Activated CD4-positive, alpha-beta T cell treated with anti-CD3 and anti-CD28 coated beads, Interleukin-2, amount 10 ng/mL, durations not matched to agents 24 days and 14 days (primary cell): ENCODE measurements around the gene UNC80. TPM values are rescaled to one million over a fixed set of nuclear protein-coding genes. Genes with fewer than 3 reads are reported as not detected.
A peak's percentile ranks its signal among the peaks of the same experiment; 100 is the strongest.

ENCODE experiments used
- DNase-seq: peaks from one replicate; pipeline ENCODE4 v3.0.0; 2022
- H3K27ac Mint-ChIP-seq: one replicate; pipeline ENCODE4 v1.8.0; 2022; ENCODE audit warnings: mild to moderate bottlenecking, mixed read lengths
- H3K27me3 Mint-ChIP-seq: one replicate; pipeline ENCODE4 v1.8.0; 2022; ENCODE audit warnings: mixed read lengths
- H3K36me3 Mint-ChIP-seq: one replicate; pipeline ENCODE4 v1.8.0; 2022; ENCODE audit warnings: low read depth, mild to moderate bottlenecking, mixed read lengths
- H3K4me1 Mint-ChIP-seq: one replicate; pipeline ENCODE4 v1.8.0; 2021; ENCODE audit warnings: mixed read lengths
- H3K4me3 Mint-ChIP-seq: one replicate; pipeline ENCODE4 v1.8.0; 2022; ENCODE audit warnings: mild to moderate bottlenecking, moderate library complexity, mixed read lengths
- H3K9me3 Mint-ChIP-seq: one replicate; pipeline ENCODE4 v1.8.0; 2021; ENCODE audit warnings: mixed read lengths
- intact Hi-C: fragments of 100-400 bp; cut with micrococcal nuclease; formaldehyde crosslinking; loops from one replicate; pipeline ENCODE4 v1.15.1; 2023
- total RNA-seq: library from RNA; stranded (reverse); gene quantifications from 2 replicates; pipeline ENCODE4 v1.2.3, GENCODE V29; 2022

Gene UNC80
- total RNA-seq, 1 donor from 2014 or later, result not detected

GRCh38 chr2:209942936-209943605 lies 171.4 kb downstream of the UNC80 start:
- H3K27ac Mint-ChIP-seq, result no peak overlapping the region
- H3K27me3 Mint-ChIP-seq, result peaks cover 3% of the 10 kb centered on the region
- no peaks in the 10 kb centered on the region for H3K4me1 Mint-ChIP-seq
- no peaks in the 10 kb centered on the region for H3K36me3 Mint-ChIP-seq
- H3K4me3 Mint-ChIP-seq, result no peak overlapping the region
- intact Hi-C loops, result no loop called here
- DNase-seq, result no peak
- no peaks in the 10 kb centered on the region for H3K9me3 Mint-ChIP-seq

DNA sequence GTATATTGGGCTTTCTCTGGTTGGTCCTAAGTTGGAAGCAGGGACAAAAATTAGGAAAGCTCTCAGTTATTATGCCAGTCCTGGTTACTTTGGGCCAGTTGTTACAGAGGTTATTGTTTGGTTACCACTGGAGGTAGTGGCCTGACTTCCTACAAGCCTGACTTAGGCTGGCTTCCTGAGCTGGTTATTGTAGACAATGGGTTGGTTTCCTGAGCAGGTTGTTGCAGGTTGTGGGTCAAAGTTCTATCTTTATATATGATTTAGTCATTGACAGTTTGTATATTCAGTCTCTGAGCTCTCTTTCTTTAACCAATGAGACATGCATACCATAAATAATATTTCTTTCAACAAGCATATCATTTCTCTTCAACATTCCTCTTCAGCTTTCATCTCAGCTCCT lies 172.1 kb downstream of the UNC80 start:
- no peak overlapping the region for H3K27ac Mint-ChIP-seq
- no peak overlapping the region for H3K4me3 Mint-ChIP-seq
- H3K9me3 Mint-ChIP-seq, result no peaks in the 10 kb centered on the region
- H3K36me3 Mint-ChIP-seq, result no peaks in the 10 kb centered on the region
- DNase-seq, result no peak
- H3K4me1 Mint-ChIP-seq, result no peaks in the 10 kb centered on the region
- intact Hi-C loops, result no loop called here
- H3K27me3 Mint-ChIP-seq, result peaks cover 3% of the 10 kb centered on the region

GRCh38 chr2:209946539-209946938 lies 174.9 kb downstream of the UNC80 start:
- Mint-ChIP-seq H3K36me3 (no peaks in the 10 kb centered on the region), H3K27ac (no peak overlapping the region), H3K4me3 (no peak overlapping the region), H3K9me3 (no peaks in the 10 kb centered on the region), H3K4me1 (no peaks in the 10 kb centered on the region), H3K27me3 (peaks cover 2% of the 10 kb centered on the region)
- intact Hi-C loops, result no loop called here
- DNase-seq, result no peak

DNA sequence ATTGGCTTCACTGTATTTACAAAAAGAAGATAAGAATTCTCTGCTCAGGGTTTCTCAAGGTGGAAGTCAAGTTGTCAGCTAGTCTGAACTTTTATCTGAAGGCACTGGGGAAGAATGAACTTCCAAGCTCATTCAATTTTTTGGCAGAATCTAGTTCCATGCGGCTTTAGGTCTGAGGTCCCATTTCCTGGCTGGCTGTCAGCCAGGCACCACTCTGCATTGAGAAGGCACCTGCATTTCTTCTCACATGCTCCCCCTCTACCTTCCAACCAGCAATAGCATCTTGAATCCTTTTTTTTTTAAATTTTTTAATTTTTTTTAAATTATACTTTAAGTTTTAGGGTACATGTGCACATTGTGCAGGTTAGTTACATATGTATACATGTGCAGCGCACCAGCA lies 184.6 kb downstream of the UNC80 start:
- no peaks in the 10 kb centered on the region for H3K9me3 Mint-ChIP-seq
- H3K27ac Mint-ChIP-seq, result no peak overlapping the region
- peaks cover 8% of the 10 kb centered on the region for H3K27me3 Mint-ChIP-seq
- H3K4me3 Mint-ChIP-seq, result no peak overlapping the region
- no peak for DNase-seq
- H3K4me1 Mint-ChIP-seq, result no peaks in the 10 kb centered on the region
- H3K36me3 Mint-ChIP-seq, result no peaks in the 10 kb centered on the region
- intact Hi-C loops, result no loop called here

- intact Hi-C loops, result no loop called here
- no peaks in the 10 kb centered on the region for H3K36me3 Mint-ChIP-seq
These were observed 186.4 kb downstream of the UNC80 start for GRCh38 chr2:209958016-209958415.

GRCh38 chr2:209960045-209960444 lies 188.4 kb downstream of the UNC80 start:
- DNase-seq, result no peak
- intact Hi-C loops, result no loop called here
- H3K27ac Mint-ChIP-seq, result no peak overlapping the region
- peaks cover 8% of the 10 kb centered on the region for H3K27me3 Mint-ChIP-seq
- no peak overlapping the region for H3K4me3 Mint-ChIP-seq
- no peaks in the 10 kb centered on the region for H3K36me3 Mint-ChIP-seq
- H3K4me1 Mint-ChIP-seq, result no peaks in the 10 kb centered on the region
- H3K9me3 Mint-ChIP-seq, result no peaks in the 10 kb centered on the region

More at GRCh38 chr2:209958016-209958415, 186.4 kb downstream of the UNC80 start:
- DNase-seq, result no peak
- no peak overlapping the region for H3K4me3 Mint-ChIP-seq
- no peak overlapping the region for H3K27ac Mint-ChIP-seq
- H3K9me3 Mint-ChIP-seq, result no peaks in the 10 kb centered on the region
- H3K27me3 Mint-ChIP-seq, result peaks cover 8% of the 10 kb centered on the region
- no peaks in the 10 kb centered on the region for H3K4me1 Mint-ChIP-seq

DNA sequence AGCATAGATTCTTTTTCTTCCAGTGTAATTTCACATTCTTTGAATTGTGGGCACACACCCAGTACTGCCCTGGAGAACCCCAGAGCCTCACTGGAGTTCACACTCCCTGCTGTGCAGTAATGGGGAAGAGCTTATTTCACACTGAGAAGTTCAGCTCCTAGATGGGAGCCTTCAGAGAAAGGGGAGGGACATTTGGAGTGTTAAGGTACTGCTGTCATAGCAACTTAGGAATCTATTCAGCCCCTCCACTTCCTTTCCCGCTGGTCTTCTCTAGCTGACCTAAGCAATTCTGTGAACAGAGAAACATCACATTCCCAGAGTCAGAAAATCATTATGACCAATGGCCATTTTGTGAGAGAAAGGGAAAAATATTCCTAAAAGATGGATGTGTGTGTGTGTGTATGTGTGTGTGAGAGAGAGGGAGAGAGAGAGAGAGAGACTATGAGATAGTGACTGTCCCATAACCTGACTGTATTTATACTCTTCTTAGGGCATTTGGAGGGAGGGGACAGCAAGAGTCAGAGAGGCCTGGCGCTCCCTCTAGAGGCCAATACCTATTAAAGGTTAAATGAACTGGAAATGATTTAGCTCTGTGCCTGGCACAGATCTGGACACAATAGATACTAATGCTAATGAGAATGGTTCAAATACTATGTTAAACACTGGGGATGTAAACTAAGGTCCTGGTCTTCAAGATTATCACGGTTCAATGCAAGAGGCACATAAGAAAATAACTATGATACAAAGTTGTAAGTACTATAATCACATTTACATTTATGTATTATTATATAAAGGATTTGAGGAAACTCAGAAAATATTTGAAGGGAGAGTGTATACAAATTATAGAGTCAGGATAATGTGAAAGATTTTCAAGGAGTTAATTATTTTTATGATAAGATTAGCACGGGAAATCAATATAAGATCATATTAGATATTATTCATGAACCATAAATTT lies 189.3 kb downstream of the UNC80 start:
- H3K4me1 Mint-ChIP-seq, result no peaks in the 10 kb centered on the region
- no peaks in the 10 kb centered on the region for H3K9me3 Mint-ChIP-seq
- no peak overlapping the region for H3K4me3 Mint-ChIP-seq
- intact Hi-C loops, result loop anchor here (1.0 kb wide), 1 partner anchor 1566 kb away; no protein-coding TSS in a partner anchor
- H3K36me3 Mint-ChIP-seq, result no peaks in the 10 kb centered on the region
- peaks cover 8% of the 10 kb centered on the region for H3K27me3 Mint-ChIP-seq
- peak; percentile 75 for DNase-seq
- no peak overlapping the region for H3K27ac Mint-ChIP-seq

DNA sequence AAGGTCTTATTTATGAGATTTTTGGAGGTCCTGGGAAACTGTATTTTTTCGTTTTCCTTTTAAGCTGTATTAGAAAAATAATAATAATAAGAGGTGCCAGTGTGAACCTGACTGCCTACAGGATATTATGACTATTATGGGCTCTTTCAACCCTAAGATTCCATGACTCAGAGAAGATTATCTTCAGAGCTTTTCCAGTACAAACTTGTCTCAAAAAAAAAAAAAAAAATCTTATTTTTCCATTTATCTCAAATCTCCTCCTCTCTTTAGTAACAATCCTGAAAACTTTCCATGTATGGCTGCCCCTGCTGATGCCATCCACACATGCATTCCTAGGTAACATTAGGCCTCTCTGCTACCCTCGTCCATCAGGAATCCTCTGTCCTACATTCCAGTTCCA lies 194.1 kb downstream of the UNC80 start:
- peaks cover 6% of the 10 kb centered on the region for H3K27me3 Mint-ChIP-seq
- intact Hi-C loops, result no loop called here
- H3K4me1 Mint-ChIP-seq, result no peaks in the 10 kb centered on the region
- H3K27ac Mint-ChIP-seq, result no peak overlapping the region
- H3K9me3 Mint-ChIP-seq, result no peaks in the 10 kb centered on the region
- no peak overlapping the region for H3K4me3 Mint-ChIP-seq
- no peak for DNase-seq
- H3K36me3 Mint-ChIP-seq, result no peaks in the 10 kb centered on the region

GRCh38 chr2:209969692-209970091 lies 198.1 kb downstream of the UNC80 start:
- peaks cover 8% of the 10 kb centered on the region for H3K27me3 Mint-ChIP-seq
- H3K4me1 Mint-ChIP-seq, result no peaks in the 10 kb centered on the region
- intact Hi-C loops, result no loop called here
- H3K36me3 Mint-ChIP-seq, result no peaks in the 10 kb centered on the region
- H3K9me3 Mint-ChIP-seq, result no peaks in the 10 kb centered on the region
- H3K4me3 Mint-ChIP-seq, result no peak overlapping the region
- no peak for DNase-seq
- no peak overlapping the region for H3K27ac Mint-ChIP-seq

GRCh38 chr2:209970271-209970670 lies 198.6 kb downstream of the UNC80 start:
- Mint-ChIP-seq H3K9me3 (no peaks in the 10 kb centered on the region), H3K27me3 (peaks cover 8% of the 10 kb centered on the region), H3K27ac (no peak overlapping the region), H3K4me1 (no peaks in the 10 kb centered on the region), H3K36me3 (no peaks in the 10 kb centered on the region), H3K4me3 (no peak overlapping the region)
- intact Hi-C loops, result no loop called here
- no peak for DNase-seq

- Mint-ChIP-seq H3K27me3 (peaks cover 8% of the 10 kb centered on the region), H3K27ac (no peak overlapping the region), H3K9me3 (no peaks in the 10 kb centered on the region)
These were observed 199.1 kb downstream of the UNC80 start for GRCh38 chr2:209970711-209971110.

GRCh38 chr2:209973328-209973727 lies 201.7 kb downstream of the UNC80 start:
- Mint-ChIP-seq H3K4me1 (no peaks in the 10 kb centered on the region), H3K4me3 (no peak overlapping the region), H3K27me3 (peaks cover 8% of the 10 kb centered on the region), H3K27ac (no peak overlapping the region), H3K9me3 (no peaks in the 10 kb centered on the region), H3K36me3 (no peaks in the 10 kb centered on the region)
- intact Hi-C loops, result no loop called here
- no peak for DNase-seq

More at GRCh38 chr2:209970711-209971110, 199.1 kb downstream of the UNC80 start:
- H3K4me1 Mint-ChIP-seq, result no peaks in the 10 kb centered on the region
- H3K4me3 Mint-ChIP-seq, result no peak overlapping the region
- DNase-seq, result no peak
- intact Hi-C loops, result no loop called here
- no peaks in the 10 kb centered on the region for H3K36me3 Mint-ChIP-seq

- Mint-ChIP-seq H3K4me3 (no peak overlapping the region), H3K9me3 (no peaks in the 10 kb centered on the region), H3K36me3 (no peaks in the 10 kb centered on the region), H3K27ac (no peak overlapping the region), H3K27me3 (peaks cover 8% of the 10 kb centered on the region), H3K4me1 (no peaks in the 10 kb centered on the region)
- intact Hi-C loops, result no loop called here
- DNase-seq, result no peak
These were observed 202.9 kb downstream of the UNC80 start for GRCh38 chr2:209974576-209974975.

- no peak overlapping the region for H3K4me3 Mint-ChIP-seq
- peaks cover 10% of the 10 kb centered on the region for H3K27me3 Mint-ChIP-seq
- DNase-seq, result no peak
- no peaks in the 10 kb centered on the region for H3K36me3 Mint-ChIP-seq
- H3K4me1 Mint-ChIP-seq, result no peaks in the 10 kb centered on the region
- intact Hi-C loops, result loop anchor here (1.0 kb wide), 2 partner anchors 218 to 222 kb away; no protein-coding TSS in a partner anchor
- no peaks in the 10 kb centered on the region for H3K9me3 Mint-ChIP-seq
- no peak overlapping the region for H3K27ac Mint-ChIP-seq
These were observed 205.2 kb downstream of the UNC80 start for GRCh38 chr2:209976698-209977385.
